ENCODE results near the gene PHF21A.
"Not testable (repeated sequence)": the region's sequence is repeated elsewhere in the genome, so short reads cannot be mapped to it uniquely, and the experiment has no call there.

PHF21A gene

GRCh38 chr11:45902452-45903380 is 218.5 kb downstream of the PHF21A start:
- DNase-seq (ENCODE audit: low spot score): no peak

- DNase-seq (ENCODE audit: low spot score): no peak
Measured at GRCh38 chr11:45901626-45902025, 219.6 kb downstream of the PHF21A start.

- no peak for DNase-seq (ENCODE audit: low spot score)
Measured at GRCh38 chr11:45900916-45901617, 220.2 kb downstream of the PHF21A start.

GRCh38 chr11:45900175-45900800 is 221.0 kb downstream of the PHF21A start:
- DNase-seq (ENCODE audit: low spot score): not testable (repeated sequence)

- peak; percentile 7 for DNase-seq (ENCODE audit: low spot score)
Measured at GRCh38 chr11:45899448-45900174, 221.6 kb downstream of the PHF21A start.

GRCh38 chr11:45899086-45899447 is 222.2 kb downstream of the PHF21A start:
- no peak for DNase-seq (ENCODE audit: low spot score)

- no peak for DNase-seq (ENCODE audit: low spot score)
Measured at GRCh38 chr11:45897556-45897955, 223.7 kb downstream of the PHF21A start.

- DNase-seq (ENCODE audit: low spot score): no peak
Measured at GRCh38 chr11:45896422-45896984, 224.8 kb downstream of the PHF21A start.

- DNase-seq (ENCODE audit: low spot score): no peak
Measured at GRCh38 chr11:45895553-45896259, 225.5 kb downstream of the PHF21A start.

GRCh38 chr11:45894555-45895247 is 226.6 kb downstream of the PHF21A start:
- no peak for DNase-seq (ENCODE audit: low spot score)

GRCh38 chr11:45892856-45893255 is 228.4 kb downstream of the PHF21A start:
- DNase-seq (ENCODE audit: low spot score): no peak

- DNase-seq (ENCODE audit: low spot score): peak; percentile 23
Measured at GRCh38 chr11:45890886-45891550, 230.2 kb downstream of the PHF21A start.

GRCh38 chr11:45889966-45890365 is 231.3 kb downstream of the PHF21A start:
- no peak for DNase-seq (ENCODE audit: low spot score)

GRCh38 chr11:45889555-45889954 is 231.7 kb downstream of the PHF21A start:
- DNase-seq (ENCODE audit: low spot score): no peak

GRCh38 chr11:45887587-45887986 is 233.7 kb downstream of the PHF21A start:
- no peak for DNase-seq (ENCODE audit: low spot score)

- DNase-seq (ENCODE audit: low spot score): no peak
Measured at GRCh38 chr11:45886816-45887520, 234.3 kb downstream of the PHF21A start.

GRCh38 chr11:45885921-45886721 is 235.1 kb downstream of the PHF21A start:
- DNase-seq (ENCODE audit: low spot score): no peak

GRCh38 chr11:45885274-45885920 is 235.9 kb downstream of the PHF21A start, which contains the start of gene MAPK8IP1:
Gene MAPK8IP1 (plus strand): TSS chr11:45885651. CDS start chr11:45885821, 170 bp downstream.
- peak; percentile 78 for DNase-seq (ENCODE audit: low spot score)
